ENCODE data around the gene FUS.
"Not testable (repeated sequence)": the region's sequence is repeated elsewhere in the genome, so short reads cannot be mapped to it uniquely, and the experiment has no call there.

FUS gene

DNA sequence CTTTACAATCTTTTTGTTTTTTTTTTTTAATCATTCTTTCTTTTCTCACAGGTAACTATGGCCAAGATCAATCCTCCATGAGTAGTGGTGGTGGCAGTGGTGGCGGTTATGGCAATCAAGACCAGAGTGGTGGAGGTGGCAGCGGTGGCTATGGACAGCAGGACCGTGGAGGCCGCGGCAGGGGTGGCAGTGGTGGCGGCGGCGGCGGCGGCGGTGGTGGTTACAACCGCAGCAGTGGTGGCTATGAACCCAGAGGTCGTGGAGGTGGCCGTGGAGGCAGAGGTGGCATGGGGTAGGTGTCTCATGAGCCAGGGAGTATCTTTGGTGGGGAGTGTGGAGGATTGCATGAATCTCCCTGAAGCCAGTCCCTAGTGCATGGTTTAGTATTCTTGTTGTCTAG lies 4.9 kb downstream of the FUS start:
- no peak for DNase-seq (ENCODE audit: extremely low read depth in 1 of 2, low read depth in 1 of 2)

DNA sequence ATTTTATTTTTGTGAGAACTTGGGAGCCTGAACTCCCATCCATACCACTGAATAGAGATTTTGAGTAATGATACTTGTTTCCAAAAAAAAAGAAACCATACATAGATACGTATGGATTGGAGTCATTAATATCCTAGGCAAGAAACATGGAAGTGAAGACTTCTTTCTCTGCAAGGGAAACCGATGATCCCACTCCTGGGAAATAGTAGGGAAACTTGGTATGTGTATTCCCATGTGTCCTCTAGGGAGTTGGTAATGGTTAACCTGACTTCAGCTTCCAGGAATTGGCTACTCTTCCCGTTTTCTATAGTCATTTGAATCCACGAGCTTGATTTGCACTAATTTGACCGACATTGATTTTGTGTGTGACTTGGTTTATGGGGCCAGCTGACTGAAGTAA lies 5.4 kb downstream of the FUS start:
- DNase-seq (ENCODE audit: extremely low read depth in 1 of 2, low read depth in 1 of 2), result no peak

DNA sequence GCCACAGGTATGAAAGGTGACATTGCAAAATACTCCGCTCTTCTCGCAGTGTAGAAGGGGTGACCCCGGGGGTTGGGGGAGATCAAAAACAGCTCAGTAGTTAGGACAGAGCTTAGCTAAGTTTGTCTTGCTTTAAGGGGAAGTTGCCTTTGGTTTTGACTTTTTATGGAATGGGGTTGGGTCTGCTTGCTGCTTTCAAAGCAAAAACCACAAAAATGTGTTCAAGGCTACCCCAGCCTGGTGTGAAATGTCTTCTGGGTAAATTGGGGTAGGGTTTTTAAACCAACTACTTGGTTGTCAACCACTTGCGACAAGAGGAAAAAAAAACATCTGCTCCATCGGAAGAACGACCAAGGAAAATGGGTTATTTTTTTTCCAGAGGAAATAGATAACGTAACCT lies 6.2 kb downstream of the FUS start:
- no peak for DNase-seq (ENCODE audit: extremely low read depth in 1 of 2, low read depth in 1 of 2)

DNA sequence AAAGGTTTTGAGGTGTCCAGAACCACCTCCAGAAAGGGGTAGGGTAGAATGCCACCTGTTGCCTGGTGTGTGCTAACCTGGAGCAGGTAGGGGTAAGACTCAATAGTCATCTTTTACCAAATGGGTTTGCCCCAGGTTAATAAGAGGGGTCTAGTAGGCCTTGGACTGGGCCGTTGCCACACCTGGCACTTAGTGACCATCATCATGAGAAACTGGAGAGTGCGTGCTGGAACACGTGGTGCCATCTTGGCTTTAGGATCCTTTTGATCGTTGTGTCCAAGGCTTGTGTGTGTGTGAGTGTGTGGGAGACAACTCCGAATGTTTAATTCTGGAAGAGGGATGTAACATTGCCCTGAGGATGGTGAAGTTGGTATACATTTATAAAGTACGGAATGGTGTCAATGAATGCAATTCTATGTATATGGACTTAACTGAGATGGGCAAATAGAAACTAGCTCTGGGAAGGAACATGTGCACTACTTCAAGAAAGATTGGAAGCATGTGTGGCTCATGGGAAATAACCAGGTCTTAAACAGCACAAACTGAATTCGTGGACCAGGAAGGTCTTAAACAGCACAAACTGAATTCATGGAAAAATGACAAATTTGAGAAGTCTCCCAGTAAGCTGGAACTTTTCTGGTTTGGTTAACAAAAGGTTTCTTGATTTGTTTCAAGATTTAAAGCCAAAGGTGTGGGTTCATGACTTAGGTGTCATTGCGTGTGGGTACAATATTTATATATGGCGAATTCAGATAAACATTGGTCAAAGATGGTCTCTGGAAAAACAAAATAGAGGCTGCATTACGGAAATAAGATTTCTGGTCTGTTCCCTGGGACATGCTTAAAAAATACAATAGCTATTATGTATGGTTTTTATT lies 7.2 kb downstream of the FUS start:
- DNase-seq (ENCODE audit: extremely low read depth in 1 of 2, low read depth in 1 of 2), result no peak

DNA sequence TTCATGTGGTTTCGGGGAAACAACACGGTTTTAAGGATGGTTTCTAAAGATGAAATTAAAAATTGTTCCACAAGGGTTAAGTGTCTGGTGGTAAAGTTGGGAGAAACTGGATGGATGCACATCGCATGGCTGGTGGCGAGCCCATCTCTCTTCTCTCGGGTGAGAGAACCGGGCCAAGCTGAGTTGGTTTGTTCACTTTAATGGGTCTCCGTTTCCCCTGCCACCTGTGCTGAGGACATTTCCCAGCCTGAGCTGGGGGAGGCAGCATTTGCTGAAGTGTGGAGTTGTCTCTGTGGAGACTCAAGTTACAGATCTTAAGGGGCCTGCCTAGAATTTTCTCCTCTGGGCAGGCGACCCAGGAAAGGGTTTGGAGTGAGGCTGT lies 7.9 kb downstream of the FUS start:
- DNase-seq (ENCODE audit: extremely low read depth in 1 of 2, low read depth in 1 of 2), result no peak

DNA sequence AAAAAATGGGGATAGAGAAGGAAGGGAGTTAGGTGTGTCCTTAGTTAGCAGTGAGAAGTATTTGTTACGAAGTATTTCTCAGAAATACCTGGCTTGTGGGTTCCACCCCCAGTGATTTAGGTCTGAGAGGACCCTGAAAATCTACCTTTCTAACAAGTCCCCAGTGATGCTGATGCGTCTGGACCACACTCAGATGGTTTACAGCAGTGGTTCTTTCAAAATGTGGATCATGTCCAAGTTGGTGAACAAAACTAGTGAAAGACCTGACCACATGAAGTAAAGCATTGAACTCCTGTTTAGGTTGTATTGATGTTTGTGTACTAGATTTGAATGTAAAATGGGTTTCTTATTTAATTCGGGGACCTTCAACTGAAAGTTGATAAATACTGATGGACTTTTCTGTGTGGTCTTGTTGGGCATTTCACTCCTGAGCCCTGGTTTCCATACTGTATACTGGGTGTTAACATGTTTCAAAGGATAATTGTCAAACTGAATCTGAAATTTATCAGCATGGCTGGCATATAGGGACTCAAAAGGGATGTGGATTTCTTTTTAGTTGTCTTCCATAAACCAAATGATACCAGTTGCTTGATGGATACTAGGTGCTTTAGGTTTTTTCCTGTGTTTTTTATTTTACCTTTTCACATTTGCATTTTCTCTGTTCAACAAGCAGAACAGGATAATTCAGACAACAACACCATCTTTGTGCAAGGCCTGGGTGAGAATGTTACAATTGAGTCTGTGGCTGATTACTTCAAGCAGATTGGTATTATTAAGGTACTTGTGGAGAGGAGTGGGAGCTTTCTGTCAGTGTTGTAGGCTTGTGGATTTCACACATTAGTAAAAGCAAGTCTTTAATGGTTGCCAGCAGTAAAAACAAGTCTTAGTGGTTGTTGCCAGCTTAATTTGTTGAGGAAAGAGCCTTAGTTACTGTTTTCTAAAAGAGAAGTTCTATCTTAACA lies 8.8 kb downstream of the FUS start:
- no peak for DNase-seq (ENCODE audit: extremely low read depth in 1 of 2, low read depth in 1 of 2)

DNA sequence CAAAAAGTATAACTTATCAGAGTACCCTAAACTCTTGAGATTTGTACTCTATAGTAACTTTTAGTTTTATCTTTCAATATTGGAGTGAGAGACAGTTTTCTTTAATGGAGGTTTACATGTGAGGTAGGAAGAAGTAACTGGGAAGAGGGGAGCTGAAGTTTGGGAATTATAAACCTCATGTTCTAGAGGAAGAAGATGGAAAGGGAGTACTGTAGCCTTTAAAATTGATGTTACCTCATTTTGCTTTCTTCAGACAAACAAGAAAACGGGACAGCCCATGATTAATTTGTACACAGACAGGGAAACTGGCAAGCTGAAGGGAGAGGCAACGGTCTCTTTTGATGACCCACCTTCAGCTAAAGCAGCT lies 9.5 kb downstream of the FUS start:
- no peak for DNase-seq (ENCODE audit: extremely low read depth in 1 of 2, low read depth in 1 of 2)

DNA sequence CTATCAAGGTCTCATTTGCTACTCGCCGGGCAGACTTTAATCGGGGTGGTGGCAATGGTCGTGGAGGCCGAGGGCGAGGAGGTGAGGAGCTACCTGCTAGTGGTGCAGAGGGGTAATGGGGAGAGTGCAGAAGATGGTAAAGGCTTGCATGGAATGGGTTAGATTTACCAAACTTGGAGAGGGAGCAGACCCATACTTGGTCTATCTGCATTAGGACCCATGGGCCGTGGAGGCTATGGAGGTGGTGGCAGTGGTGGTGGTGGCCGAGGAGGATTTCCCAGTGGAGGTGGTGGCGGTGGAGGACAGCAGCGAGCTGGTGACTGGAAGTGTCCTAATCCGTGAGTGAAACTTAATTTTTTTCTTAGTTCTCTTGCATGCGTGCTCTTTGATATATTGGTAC lies 10.1 kb downstream of the FUS start:
- DNase-seq (ENCODE audit: extremely low read depth in 1 of 2, low read depth in 1 of 2), result no peak

DNA sequence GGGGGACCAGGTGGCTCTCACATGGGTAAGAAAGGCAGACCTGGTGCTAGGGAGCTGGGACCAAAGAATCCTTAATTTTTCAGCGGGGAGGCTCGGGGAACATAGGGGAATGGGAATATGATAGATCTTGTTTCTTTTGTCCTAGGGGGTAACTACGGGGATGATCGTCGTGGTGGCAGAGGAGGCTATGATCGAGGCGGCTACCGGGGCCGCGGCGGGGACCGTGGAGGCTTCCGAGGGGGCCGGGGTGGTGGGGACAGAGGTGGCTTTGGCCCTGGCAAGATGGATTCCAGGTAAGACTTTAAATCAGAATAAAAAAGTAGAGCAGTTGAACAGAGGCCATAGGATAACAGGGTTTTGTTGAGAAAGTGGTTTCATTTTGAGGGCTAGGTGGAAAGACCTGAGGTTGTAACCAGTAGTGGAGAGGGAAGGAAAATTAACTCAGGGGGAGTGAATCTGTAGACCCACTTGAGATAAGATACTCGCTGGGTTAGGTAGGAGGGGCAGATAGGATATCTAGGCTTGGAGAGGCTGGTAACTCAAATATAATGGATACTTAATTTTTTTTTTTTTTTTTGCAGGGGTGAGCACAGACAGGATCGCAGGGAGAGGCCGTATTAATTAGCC lies 11.0 kb downstream of the FUS start:
- no peak for DNase-seq (ENCODE audit: extremely low read depth in 1 of 2, low read depth in 1 of 2)

DNA sequence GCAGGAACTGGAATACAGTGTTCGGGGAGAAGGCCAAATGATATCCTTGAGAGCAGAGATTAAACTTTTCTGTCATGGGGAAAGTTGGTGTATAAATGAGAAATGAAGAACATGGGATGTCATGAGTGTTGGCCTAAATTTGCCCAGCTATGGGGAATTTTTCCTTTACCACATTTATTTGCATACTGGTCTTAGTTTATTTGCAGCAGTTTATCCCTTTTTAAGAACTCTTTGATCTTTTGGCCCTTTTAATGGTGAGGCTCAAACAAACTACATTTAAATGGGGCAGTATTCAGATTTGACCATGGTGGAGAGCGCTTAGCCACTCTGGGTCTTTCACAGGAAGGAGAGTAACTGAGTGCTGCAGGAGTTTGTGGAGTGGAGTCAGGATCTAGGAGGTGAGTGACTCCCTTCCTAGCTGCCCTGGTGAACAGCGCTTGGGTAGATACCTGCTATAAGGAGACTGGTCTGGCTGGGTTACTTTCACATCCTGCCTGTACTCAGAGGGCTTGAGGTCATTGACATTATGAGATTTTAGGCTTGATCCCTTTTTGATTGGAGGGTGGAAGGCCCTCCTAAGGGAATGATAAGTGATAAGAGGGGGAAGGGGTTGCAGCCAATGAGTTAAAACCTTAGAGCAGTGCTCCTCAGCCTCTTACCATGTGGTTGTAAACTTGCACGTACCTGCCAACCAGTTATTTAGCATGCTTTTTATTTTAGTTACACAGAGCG lies 11.9 kb downstream of the FUS start:
- no peak for DNase-seq (ENCODE audit: extremely low read depth in 1 of 2, low read depth in 1 of 2)

DNA sequence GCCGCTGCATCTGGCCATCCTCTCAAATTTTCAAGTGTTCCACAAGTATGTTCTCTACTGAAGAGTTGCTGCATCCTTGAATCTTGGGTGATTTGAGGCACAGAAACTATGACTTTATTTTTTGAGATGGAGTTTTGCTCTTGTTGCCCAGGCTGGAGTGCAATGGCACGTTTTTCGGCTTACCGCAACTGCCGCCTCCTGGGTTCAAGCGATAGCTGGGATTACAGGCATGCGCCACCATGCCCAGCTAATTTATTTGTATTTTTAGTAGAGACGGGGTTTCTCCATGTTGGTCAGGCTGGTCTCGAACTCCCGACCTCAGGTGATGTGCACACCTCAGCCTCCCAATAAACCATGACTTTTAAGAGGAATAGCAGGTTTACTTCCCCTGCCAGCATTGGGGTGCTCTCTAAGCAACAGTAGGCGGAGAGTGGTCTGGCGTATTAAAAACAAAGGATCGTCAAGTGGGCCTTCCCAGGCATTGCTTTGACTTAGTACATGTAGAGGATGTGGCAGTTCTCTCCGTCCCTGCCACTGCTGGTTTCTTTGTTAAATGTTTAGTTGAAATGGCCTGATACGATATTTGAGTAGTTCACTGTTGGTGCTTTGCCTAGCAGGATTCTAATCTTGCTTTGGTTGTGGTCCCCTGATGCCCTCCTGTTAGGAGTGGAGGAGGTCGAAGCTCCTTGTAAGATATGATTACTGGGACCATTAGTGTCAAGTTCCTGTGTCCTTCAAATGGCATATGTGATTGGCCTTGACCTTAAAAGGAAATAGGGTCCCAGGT lies 13.1 kb downstream of the FUS start:
- DNase-seq (ENCODE audit: extremely low read depth in 1 of 2, low read depth in 1 of 2), result no peak

DNA sequence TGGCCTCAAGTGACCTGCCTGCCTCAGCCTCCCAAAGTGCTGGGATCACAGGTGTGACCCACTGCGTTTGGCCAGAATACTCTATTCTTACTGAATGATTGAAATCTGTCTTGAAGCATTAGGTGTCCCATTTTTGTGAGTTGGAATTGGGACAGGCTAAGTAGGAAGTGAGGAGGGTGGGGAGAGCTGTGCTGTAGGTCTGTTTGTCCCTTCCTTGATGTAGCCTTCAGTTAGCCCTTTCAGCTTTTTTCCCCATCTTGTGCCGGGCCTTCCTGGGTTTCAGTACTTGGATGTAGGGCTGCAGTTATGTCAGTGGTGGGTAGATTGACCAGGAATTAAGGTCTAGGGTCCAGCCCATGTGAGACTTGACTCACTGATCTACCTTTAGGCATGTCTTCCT lies 13.9 kb downstream of the FUS start:
- no peak for DNase-seq (ENCODE audit: extremely low read depth in 1 of 2, low read depth in 1 of 2)

DNA sequence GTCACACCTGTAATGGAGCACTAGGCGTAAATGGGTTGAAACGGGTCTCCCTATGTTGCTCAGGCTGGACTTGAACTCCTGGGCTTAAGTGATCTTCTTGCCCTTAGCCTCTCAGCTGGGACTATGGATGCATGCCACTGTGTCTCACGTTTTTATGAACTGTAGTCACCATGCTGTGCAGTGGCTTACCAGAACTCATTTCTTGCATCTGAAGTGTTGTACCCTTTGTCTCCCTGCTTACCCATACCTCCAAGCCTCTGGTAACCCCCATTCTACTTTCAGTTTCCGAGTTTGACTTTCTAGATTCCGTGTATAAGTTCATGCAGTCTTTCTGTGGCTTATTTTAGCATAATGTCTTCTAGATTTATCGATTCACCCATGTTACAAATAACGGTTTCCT lies 15.0 kb downstream of the FUS start:
- no peak for DNase-seq (ENCODE audit: extremely low read depth in 1 of 2, low read depth in 1 of 2)

DNA sequence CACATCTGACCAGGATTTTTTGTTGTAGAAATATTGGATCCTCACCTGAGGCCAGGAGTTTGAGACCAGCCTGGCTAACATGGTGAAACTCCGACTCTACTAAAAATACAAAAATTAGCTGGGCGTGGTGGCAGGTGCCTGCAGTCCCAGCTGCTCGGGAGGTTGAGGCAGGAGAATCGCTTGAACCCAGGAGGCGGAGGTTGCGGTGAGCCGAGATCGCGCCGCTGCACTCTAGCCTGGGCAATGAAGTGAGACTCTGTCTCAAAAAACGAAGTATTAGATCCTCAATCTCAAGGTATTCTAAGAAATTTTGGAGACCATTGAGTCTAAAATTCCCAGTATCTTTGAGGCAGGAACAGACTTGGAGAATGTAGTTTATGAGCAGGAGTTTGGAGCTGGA lies 15.9 kb downstream of the FUS start:
- not testable (repeated sequence) for DNase-seq (ENCODE audit: extremely low read depth in 1 of 2, low read depth in 1 of 2)

DNA sequence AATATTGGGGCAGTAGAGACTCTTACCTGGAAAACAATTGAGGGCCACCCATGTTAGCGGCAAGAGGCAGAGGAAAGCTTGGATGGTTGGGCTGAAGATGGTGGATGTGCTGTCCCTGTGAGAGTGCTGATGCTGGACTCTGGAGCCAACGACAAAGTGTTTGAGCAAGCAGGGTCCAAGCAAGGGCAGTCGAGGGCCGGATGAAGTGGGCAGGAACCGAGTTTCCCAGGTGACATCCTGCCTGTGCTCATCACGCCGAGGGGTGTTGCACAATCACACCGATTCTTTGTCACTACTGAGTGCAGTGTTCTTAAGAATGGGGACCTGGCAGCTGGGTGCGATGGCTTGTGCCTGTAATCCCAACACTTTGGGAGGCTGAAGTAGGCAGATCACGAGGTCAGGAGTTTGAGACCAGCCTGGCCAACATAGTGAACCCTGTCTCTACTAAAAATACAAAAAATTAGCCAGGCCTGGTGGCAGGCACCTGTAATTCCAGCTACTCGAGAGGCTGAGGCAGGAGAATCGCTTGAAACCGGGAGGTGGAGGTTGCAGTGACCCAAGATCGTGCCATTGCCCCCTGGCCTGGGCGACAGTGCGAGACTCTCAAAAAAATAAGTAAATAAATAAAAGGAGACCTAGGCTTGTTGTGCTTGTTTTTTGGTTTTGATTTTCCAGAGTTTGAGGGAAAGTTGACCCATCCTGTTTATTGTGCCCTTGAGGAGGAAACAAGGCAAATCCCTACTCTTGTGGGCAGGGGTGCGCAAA lies 16.6 kb downstream of the FUS start:
- no peak for DNase-seq (ENCODE audit: extremely low read depth in 1 of 2, low read depth in 1 of 2)

DNA sequence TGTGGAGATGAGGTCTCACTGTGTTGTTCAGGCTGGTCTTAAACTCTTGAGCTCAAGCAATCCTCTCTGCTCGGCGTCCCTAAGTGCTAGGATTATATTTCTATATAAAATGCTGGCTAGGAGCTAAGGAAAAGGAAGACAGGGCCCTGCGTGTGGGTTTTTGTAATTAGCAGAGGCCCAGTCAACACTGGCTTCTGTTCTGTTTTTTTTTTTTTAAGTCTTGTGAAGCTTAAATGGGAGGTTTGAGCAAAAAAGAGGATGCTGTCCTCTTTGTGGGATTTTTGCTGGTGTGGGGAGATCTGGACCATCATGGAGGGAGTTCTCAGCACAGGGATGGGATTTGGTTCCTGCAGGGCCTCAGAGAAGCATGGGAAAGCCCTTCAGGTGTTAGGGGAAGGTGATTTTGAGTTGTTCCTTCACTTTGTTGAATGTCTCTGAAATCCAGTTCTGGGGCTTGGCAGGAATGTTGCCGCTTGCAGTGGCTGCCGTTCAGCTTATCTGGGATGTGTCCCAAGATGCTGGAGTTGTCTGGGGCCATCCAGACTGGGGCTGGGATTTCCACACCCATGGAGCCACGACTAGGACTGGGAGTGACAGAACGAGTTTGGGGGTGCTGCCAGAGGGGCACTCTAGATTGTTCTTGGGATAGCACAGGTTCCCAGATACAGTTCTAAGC lies 18.4 kb downstream of the FUS start:
- DNase-seq (ENCODE audit: extremely low read depth in 1 of 2, low read depth in 1 of 2), result no peak

DNA sequence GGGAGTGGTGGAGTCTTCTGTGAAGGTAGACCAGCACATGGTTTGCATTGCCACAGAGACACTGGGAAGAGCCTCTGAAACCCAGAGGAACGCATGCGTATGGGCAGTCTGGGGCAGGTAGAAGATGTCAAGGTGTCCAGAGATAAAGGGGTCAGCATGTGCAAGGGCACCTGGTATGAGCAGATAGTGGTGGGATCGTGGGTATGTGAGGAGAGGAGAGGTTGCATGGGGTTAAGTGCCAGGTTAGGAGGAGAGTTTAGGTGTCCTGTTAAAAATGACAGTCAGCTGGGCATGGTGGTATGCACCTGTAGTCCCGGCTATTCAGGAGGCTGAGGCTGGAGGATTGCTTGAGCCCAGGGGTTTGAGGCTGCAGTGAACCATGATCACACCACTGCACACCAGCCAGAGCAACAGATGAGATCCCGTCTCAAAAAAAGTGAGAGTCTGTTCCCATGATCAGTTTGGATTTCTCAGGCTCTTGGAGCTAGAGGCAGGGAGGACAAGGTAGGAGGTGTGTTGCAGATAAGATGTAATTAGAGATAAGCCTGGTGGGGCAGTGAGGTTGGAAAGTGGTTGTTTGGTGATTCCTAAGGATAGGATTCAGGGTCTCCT lies 19.6 kb downstream of the FUS start:
- DNase-seq (ENCODE audit: extremely low read depth in 1 of 2, low read depth in 1 of 2), result no peak

DNA sequence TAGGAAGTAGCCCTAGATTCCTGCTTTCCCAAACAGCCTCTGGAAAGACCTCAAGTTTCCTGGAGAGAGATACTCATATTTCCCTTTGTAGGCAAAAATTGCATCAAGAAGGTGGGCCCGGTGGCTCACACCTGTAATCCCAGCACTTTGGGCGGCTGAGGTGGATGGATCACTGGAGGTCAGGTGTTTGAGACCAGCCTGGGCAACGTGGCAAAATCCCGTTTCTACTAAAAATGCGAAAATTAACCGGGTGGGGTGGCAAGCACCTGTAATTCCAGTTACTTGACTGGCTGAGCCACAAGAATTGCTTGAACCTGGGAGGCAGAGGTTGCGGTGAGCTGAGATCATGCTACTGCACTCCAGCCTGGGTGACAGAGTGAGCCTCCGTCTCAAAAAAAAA lies 20.2 kb downstream of the FUS start:
- not testable (repeated sequence) for DNase-seq (ENCODE audit: extremely low read depth in 1 of 2, low read depth in 1 of 2)

Data from stimulated activated CD8-positive, alpha-beta memory T cell treated with anti-CD3 and anti-CD28 coated beads, Interleukin-7, amount 100 ng/mL, for 48 hours (primary cell).